K562 (cell line): ENCODE results near the gene ADIPOR1. TPM values are rescaled to one million over a fixed set of nuclear protein-coding genes. Genes with fewer than 3 reads are reported as not detected.

Experiments used
- ETS2 ChIP-seq: IDR thresholded peaks from 2 replicates; pipeline ENCODE4 v1.6.1; 2016; ENCODE audit warnings: borderline replicate concordance, missing genetic modification characterization, mild to moderate bottlenecking, moderate library complexity, missing compliant biosample characterization; ENCODE audit not compliant: poor library complexity, severe bottlenecking
- JUNB ChIP-seq: fragments of 450-650 bp; formaldehyde crosslinking; conservative IDR thresholded peaks from 2 replicates; pipeline ENCODE4 v1.4.0; 2020; ENCODE audit warnings: mild to moderate bottlenecking
- MAZ ChIP-seq, 2 experiments: fragments of 450-650 bp in 1 of 2; sonication (generic) in 1 of 2; formaldehyde crosslinking; IDR thresholded peaks in 1 of 2; conservative IDR thresholded peaks in 1 of 2; 2 replicates each; pipeline versions ENCODE4 v1.4.0 to v1.5.0; 2020; ENCODE audit warnings: mild to moderate bottlenecking in 1 of 2, missing genetic modification reagents in 1 of 2
- NFE2 ChIP-seq: IDR thresholded peaks from 2 replicates; pipeline ENCODE4 v1.6.1; 2014; ENCODE audit warnings: antibody characterized with exemption, low read depth
- OTX1 ChIP-seq: fragments of 450-650 bp; formaldehyde crosslinking; IDR thresholded peaks from 2 replicates; pipeline ENCODE4 v1.4.0; 2022; ENCODE audit warnings: mild to moderate bottlenecking
- TFAM ChIP-seq: fragments of 250-450 bp; sonication (Bioruptor Pico); conservative IDR thresholded peaks from 2 replicates; pipeline ENCODE4 v1.5.0; 2021; ENCODE audit warnings: mild to moderate bottlenecking, moderate library complexity
- polyA plus RNA-seq, 8 experiments: library from polyadenylated mRNA; depleted of rRNA in 4 of 8; stranded (reverse) in 5 of 8; unstranded in 3 of 8; fragments of >200 nt; fragmentation: Nextera tagmentation in 2 of 8; fragmentation: Illumina TruSeq in 1 of 8; extraction: Ambion mirVana in 2 of 8; extraction: Trizol in 1 of 8; gene quantifications; 2 replicates each; pipeline versions ENCODE4 v1.2.1 to v1.2.3, GENCODE V29; 2011 to 2014; ENCODE audit warnings: inconsistent platforms in 1 of 8, missing spikeins in 1 of 8
- total RNA-seq, 7 experiments: library from RNA; depleted of rRNA in 6 of 7; stranded (reverse); fragments of >200 nt in 6 of 7; fragmentation: Illumina TruSeq in 2 of 7; extraction: Trizol in 2 of 7; gene quantifications; 2 replicates each; pipeline versions ENCODE4 v1.2.1 to v1.2.3, GENCODE V29; 2011 to 2021; ENCODE audit warnings: low replicate concordance in 1 of 7
- TF ChIP-seq, protein P1 (sequence below): fragments of 250-450 bp; sonication (Bioruptor Pico); IDR thresholded peaks from 2 replicates; pipeline ENCODE4 v1.8.0; 2021; ENCODE audit warnings: moderate library complexity, mild to moderate bottlenecking, inconsistent platforms
- TF ChIP-seq, protein P2 (sequence below): sonication (generic); IDR thresholded peaks from 2 replicates; pipeline ENCODE4 v1.6.1; 2016
- TF ChIP-seq, protein P3 (sequence below): sonication (generic); formaldehyde crosslinking; IDR thresholded peaks from 2 replicates; pipeline ENCODE4 v1.8.0; 2022; ENCODE audit warnings: mild to moderate bottlenecking, missing genetic modification reagents
- TF ChIP-seq, protein P4 (sequence below): sonication (generic); formaldehyde crosslinking; IDR thresholded peaks from 2 replicates; pipeline ENCODE4 v1.8.0; 2023; ENCODE audit warnings: mild to moderate bottlenecking, missing genetic modification reagents
- TF ChIP-seq, protein P5 (sequence below): fragments of 250-450 bp; sonication (Bioruptor Pico); IDR thresholded peaks from 2 replicates; pipeline ENCODE4 v1.8.0; 2022; ENCODE audit warnings: moderate library complexity, mild to moderate bottlenecking, inconsistent platforms

The ADIPOR1 gene
- total and polyA plus RNA-seq, 9 of the 15 experiments (the other 6 are each of a cell fraction or from before 2014, with no cell fraction given), result 29.0 to 217 (median 100) TPM

DNA sequence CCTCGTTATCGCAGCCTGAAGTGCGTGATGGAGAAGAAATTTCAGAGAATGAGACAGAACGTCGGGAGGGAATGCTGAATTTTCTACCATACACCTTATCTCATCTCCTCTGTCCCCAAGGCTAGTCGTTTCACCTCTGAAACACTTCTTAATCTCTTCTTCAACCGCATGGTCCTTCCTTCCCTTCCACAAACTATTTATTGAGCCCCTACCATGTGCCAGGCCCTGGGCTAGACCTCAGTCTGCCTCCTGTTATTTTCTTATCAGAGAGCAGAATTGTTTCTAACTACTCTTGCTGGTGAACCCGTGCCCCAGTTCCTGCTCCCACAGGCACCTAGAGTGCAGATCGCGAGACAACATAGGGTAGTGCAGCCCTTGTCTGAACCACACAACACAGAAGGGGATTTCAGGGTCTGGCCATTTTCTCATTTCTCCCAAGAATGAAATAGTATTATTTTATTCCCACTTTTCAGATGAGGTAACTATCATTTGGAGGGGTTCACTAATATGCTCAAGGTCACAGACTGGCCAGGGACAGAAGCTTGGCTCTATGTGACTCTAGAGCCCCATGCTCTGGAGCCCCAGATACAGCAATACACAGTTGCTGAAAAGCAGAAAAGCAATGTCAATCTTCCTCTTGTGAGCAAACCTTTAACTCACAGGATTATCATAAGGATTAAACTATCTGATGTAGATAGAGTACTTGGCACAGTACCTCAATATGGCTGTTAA, 598 bp upstream of the ADIPOR1 start (continued):
- TF ChIP-seq, protein P1, sequence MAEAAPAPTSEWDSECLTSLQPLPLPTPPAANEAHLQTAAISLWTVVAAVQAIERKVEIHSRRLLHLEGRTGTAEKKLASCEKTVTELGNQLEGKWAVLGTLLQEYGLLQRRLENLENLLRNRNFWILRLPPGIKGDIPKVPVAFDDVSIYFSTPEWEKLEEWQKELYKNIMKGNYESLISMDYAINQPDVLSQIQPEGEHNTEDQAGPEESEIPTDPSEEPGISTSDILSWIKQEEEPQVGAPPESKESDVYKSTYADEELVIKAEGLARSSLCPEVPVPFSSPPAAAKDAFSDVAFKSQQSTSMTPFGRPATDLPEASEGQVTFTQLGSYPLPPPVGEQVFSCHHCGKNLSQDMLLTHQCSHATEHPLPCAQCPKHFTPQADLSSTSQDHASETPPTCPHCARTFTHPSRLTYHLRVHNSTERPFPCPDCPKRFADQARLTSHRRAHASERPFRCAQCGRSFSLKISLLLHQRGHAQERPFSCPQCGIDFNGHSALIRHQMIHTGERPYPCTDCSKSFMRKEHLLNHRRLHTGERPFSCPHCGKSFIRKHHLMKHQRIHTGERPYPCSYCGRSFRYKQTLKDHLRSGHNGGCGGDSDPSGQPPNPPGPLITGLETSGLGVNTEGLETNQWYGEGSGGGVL (CRISPR knock-in tag), result no peak
- TF ChIP-seq NFE2 (no peak), OTX1 (0 out of 2 replicates have a peak, but pooled peaks have one; percentile 37), ETS2 (tag) (no peak), JUNB (CRISPR knock-in tag) (no peak), TFAM (CRISPR knock-in tag) (no peak), MAZ (CRISPR knock-in tag; conservative IDR thresholded peaks at IDR 0.05 in 1 of 2, IDR thresholded peaks at IDR 0.05 in 1 of 2) (no peak)
- TF ChIP-seq, protein P2, sequence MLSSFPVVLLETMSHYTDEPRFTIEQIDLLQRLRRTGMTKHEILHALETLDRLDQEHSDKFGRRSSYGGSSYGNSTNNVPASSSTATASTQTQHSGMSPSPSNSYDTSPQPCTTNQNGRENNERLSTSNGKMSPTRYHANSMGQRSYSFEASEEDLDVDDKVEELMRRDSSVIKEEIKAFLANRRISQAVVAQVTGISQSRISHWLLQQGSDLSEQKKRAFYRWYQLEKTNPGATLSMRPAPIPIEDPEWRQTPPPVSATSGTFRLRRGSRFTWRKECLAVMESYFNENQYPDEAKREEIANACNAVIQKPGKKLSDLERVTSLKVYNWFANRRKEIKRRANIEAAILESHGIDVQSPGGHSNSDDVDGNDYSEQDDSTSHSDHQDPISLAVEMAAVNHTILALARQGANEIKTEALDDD, result peak; percentile 86
- TF ChIP-seq, protein P3, sequence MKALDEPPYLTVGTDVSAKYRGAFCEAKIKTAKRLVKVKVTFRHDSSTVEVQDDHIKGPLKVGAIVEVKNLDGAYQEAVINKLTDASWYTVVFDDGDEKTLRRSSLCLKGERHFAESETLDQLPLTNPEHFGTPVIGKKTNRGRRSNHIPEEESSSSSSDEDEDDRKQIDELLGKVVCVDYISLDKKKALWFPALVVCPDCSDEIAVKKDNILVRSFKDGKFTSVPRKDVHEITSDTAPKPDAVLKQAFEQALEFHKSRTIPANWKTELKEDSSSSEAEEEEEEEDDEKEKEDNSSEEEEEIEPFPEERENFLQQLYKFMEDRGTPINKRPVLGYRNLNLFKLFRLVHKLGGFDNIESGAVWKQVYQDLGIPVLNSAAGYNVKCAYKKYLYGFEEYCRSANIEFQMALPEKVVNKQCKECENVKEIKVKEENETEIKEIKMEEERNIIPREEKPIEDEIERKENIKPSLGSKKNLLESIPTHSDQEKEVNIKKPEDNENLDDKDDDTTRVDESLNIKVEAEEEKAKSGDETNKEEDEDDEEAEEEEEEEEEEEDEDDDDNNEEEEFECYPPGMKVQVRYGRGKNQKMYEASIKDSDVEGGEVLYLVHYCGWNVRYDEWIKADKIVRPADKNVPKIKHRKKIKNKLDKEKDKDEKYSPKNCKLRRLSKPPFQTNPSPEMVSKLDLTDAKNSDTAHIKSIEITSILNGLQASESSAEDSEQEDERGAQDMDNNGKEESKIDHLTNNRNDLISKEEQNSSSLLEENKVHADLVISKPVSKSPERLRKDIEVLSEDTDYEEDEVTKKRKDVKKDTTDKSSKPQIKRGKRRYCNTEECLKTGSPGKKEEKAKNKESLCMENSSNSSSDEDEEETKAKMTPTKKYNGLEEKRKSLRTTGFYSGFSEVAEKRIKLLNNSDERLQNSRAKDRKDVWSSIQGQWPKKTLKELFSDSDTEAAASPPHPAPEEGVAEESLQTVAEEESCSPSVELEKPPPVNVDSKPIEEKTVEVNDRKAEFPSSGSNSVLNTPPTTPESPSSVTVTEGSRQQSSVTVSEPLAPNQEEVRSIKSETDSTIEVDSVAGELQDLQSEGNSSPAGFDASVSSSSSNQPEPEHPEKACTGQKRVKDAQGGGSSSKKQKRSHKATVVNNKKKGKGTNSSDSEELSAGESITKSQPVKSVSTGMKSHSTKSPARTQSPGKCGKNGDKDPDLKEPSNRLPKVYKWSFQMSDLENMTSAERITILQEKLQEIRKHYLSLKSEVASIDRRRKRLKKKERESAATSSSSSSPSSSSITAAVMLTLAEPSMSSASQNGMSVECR (CRISPR knock-in tag), result no peak
- TF ChIP-seq, protein P4, sequence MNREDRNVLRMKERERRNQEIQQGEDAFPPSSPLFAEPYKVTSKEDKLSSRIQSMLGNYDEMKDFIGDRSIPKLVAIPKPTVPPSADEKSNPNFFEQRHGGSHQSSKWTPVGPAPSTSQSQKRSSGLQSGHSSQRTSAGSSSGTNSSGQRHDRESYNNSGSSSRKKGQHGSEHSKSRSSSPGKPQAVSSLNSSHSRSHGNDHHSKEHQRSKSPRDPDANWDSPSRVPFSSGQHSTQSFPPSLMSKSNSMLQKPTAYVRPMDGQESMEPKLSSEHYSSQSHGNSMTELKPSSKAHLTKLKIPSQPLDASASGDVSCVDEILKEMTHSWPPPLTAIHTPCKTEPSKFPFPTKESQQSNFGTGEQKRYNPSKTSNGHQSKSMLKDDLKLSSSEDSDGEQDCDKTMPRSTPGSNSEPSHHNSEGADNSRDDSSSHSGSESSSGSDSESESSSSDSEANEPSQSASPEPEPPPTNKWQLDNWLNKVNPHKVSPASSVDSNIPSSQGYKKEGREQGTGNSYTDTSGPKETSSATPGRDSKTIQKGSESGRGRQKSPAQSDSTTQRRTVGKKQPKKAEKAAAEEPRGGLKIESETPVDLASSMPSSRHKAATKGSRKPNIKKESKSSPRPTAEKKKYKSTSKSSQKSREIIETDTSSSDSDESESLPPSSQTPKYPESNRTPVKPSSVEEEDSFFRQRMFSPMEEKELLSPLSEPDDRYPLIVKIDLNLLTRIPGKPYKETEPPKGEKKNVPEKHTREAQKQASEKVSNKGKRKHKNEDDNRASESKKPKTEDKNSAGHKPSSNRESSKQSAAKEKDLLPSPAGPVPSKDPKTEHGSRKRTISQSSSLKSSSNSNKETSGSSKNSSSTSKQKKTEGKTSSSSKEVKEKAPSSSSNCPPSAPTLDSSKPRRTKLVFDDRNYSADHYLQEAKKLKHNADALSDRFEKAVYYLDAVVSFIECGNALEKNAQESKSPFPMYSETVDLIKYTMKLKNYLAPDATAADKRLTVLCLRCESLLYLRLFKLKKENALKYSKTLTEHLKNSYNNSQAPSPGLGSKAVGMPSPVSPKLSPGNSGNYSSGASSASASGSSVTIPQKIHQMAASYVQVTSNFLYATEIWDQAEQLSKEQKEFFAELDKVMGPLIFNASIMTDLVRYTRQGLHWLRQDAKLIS, result no peak
- TF ChIP-seq, protein P5, sequence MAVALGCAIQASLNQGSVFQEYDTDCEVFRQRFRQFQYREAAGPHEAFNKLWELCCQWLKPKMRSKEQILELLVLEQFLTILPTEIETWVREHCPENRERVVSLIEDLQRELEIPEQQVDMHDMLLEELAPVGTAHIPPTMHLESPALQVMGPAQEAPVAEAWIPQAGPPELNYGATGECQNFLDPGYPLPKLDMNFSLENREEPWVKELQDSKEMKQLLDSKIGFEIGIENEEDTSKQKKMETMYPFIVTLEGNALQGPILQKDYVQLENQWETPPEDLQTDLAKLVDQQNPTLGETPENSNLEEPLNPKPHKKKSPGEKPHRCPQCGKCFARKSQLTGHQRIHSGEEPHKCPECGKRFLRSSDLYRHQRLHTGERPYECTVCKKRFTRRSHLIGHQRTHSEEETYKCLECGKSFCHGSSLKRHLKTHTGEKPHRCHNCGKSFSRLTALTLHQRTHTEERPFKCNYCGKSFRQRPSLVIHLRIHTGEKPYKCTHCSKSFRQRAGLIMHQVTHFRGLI (CRISPR knock-in tag), result no peak
